SHP77 (cell line): ENCODE data around the gene CAPN15.

Experiments
- DNase-seq, 2 experiments: peaks; one replicate each; lab custom pipeline; 2025; lab: John Stamatoyannopoulos, UW

Gene CAPN15

GRCh38 chr16:561957-562938 is 34.7 kb downstream of the CAPN15 start:
- no peak for DNase-seq

- DNase-seq: no peak
Measured at GRCh38 chr16:563072-563644, 35.6 kb downstream of the CAPN15 start.

- no peak for DNase-seq
Measured at GRCh38 chr16:564690-565418, 37.3 kb downstream of the CAPN15 start.

DNA sequence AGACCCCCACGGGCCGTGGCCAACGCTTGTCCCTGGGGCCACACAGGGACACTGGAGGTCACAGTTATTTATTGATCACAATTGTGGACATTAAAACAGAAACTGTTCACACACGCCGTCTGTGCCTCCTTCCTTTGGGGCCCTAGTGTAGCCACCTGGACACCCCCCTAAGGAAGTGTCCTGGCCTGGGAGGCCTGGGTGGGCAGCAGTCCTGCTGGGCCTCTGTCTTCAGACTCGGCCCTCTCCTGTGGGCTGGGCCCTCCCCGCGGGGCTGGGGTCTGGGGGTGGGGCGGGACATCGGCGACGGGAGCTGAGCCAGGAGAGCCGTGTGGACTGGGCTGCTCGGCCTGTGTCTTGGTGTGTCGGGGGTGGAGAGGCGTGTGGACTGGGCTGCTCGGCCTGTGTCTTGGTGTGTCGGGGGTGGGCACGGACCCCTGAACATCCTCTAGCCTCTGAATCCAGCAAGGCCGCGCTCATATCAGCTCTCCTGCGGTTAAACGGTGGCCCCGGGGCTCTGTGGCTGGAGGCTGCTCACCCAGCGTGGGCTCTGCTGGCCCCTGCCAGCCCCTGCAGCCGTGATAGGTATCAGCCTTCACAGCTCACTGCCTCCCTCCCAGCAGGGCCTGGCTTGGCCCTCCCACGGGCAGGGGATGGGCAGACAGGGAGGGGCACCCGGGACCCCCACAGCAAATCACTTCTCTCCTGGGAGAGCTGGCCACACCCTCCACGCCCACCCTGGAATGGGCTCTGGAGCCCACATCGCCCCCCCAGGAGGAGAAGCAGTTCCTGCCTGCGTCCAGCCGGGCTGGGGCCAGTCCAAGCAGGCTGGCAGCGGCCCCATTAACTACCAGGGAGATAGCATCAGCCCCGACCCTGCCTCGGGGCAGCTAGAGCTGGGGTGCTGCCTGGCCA is 38.2 kb downstream of the CAPN15 start:
- DNase-seq: no peak

DNA sequence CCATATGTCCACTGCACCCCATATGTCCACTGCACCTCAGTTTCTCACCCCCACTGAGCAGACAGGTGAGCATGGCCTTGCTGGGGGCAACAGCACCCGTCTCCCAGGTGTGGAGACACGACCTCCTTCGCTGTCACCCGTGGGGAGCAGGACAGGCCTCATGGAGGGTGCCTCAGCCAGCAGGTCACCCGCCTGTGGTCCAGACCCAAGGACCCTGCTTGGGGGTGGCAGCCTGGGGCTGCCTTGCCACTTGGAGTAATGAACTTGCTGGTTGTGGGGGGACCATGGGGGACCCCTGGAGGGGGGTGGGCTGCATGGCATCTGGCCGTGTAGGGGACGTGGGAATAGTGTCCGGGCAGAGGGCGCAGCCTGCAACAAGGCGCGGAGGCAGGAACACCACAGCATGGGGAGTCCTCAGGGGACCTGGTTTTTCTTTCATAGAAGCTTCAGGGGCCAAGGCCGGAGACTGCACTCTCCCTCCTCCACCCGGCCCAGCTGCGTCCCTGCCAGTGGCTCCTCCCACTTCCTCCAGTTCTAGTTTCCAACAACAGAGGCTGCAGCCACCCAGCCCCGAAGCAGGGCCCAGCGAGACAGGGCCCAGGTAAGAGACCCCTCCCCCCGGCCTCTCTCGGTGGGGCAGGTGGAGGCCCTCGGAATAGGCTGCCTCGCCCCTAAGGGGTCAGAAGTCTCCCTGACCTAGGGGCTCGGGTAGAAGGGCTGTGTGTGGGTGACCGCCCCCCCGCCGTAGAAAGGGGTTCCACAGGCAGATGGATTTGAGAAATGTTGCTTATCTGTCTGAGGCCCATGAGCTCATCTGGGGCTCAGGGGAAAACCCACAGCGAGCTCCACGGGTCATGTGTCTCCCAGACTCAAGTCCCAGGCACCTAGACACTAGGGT is 39.2 kb downstream of the CAPN15 start, which contains the start of gene NHLRC4:
Gene NHLRC4, plus strand, starts transcription at position 531 of the 898 bp plus-strand sequence. CDS start 1,043 bp downstream, outside the sequence.
- peak; percentile 57 to 66 for DNase-seq

DNA sequence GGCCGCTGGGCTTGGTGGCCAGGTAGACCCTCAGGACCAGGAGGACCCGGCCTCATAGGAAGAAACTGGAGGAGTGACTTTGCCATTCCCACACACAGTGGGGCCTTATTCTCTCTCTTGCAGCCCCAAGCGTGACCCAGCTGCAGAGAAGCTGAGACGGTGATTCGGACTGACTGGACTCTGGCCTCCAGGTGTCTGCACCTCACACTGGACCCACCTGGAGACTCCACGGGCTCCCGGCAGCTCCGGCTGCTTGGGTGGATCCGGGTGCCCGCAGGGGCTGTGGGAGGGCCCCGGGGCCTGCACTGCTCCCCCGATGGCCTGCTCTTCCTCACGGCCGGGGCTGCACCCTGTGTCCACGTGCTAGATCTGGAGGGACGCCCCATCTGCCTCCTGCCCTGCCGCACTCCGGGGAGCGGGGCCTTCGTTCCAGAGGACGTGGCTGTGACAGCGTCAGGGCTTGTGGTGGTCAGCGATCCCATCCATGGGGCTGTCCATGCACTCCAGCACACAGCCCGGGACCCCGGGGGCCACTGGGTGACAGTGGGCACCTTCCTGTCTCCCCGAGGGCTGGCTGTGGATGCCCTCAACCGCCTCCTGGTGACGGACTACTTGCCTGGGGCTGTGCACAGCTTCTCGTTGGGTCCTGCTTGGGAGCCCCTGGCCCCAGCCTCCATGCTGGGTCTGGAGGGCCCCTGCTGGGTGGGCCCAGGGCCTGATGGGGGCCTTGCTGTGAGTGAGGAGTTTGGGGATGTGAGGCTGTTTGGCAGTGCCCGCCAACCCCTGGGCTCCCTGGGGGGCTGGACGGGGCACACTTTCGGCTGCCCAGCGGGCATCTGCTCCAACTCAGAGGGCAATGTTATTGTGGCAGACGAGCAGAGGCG is 40.1 kb downstream of the CAPN15 start:
- no peak for DNase-seq

GRCh38 chr16:568401-569258 is 41.1 kb downstream of the CAPN15 start:
- no peak for DNase-seq

- peak in 1 of 2 experiments; percentile 67 for DNase-seq
Measured at GRCh38 chr16:569445-570254, 42.1 kb downstream of the CAPN15 start, which contains the start of gene PIGQ. Gene PIGQ (plus strand): TSS chr16:569968. CDS start chr16:574075, 4,107 bp downstream.

- DNase-seq: no peak
Measured at GRCh38 chr16:572865-573650, 45.5 kb downstream of the CAPN15 start.

- DNase-seq: no peak
Measured at GRCh38 chr16:574021-574760, 46.7 kb downstream of the CAPN15 start.

DNA sequence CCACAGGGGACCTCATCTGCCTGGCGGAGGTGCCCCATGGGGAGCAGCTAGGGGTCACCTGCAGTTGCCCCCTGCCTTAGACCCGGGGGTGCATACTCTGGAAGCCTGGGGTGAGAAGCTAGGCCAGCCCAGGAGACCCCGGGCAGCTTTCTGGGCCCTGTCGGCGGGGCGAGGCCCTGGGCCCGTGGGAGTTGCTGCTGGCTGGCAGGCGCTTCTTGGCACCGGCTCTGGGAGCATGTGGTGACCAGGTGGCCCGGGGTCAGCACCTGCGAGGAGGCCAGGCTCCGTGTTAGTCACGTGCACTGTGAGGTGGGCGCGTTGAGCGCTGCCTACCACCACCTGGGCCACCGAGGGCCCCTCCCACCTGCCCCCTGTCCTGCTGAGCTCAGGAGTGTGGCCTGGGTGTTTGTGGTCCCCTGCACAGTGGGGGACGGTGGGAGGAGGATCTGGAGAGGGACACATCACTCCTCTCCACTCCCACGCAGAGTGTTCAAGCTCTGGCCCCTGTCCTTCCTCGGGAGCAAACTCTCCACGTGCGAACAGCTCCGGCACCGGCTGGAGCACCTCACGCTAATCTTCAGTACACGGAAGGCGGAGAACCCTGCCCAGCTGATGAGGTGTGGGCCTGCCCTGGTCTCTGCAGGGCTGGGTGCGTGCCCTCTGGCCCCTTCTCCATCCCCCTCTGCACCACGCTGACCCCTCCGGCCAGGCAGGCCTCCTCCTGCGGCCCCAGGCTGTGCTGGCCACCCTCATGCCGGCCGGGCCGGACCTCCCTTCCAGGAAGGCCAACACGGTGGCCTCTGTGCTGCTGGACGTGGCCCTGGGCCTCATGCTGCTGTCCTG is 48.1 kb downstream of the CAPN15 start:
- DNase-seq: no peak

DNA sequence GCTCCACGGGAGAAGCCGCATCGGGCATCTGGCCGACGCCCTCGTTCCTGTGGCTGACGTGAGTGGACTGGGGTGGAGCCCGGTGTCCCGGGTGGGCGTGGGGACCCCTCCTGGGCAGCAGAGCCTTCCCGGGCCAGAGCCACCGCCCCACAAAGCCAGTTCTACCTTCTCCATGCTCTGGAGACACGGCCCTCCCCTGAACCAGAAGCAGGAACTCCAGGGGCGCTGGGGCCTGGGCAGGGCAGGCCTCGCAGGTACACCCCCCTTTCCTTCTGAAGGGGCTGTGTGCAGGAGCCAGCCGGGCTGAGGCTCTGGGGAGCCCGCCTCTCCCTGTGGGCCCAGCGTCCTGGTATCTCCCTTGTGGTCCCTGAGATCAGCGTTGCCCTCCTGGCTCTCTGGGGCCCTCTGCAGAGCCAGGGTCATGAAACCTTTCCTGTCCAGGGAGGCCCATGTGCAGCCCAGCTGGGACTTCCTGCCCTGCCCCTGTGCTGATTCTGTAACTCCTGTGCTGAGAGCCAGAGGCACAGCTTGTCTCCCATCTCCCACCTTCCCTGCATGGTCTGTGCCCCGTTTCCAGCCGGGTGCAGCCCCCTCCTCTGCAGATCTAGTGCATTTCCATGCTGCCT is 48.8 kb downstream of the CAPN15 start:
- no peak for DNase-seq

DNA sequence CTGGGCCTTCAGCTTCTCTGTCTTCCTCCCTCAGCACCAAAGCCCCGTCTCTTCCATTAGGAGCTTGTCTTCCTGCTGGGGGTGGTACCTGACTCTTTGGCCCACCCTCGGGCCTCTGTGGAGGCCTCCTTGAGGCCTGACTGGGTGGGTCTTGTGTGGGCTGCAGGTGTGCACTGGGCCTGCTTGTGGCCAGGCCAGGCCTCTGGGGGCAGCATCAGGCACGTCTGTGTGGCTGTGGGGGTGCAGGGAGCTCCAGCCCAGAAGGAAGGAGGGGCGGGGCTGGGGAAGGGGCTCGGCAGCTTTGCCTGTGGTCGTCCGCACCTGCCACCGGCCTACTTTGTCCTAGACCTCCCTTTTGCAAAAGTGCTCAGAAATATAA is 49.3 kb downstream of the CAPN15 start:
- DNase-seq: no peak

- DNase-seq: no peak
Measured at GRCh38 chr16:577796-578195, 50.3 kb downstream of the CAPN15 start.
